ENCODE measurements around the gene PTGIR.
A peak's percentile ranks its signal among the peaks of the same experiment; 100 is the strongest.

DNA sequence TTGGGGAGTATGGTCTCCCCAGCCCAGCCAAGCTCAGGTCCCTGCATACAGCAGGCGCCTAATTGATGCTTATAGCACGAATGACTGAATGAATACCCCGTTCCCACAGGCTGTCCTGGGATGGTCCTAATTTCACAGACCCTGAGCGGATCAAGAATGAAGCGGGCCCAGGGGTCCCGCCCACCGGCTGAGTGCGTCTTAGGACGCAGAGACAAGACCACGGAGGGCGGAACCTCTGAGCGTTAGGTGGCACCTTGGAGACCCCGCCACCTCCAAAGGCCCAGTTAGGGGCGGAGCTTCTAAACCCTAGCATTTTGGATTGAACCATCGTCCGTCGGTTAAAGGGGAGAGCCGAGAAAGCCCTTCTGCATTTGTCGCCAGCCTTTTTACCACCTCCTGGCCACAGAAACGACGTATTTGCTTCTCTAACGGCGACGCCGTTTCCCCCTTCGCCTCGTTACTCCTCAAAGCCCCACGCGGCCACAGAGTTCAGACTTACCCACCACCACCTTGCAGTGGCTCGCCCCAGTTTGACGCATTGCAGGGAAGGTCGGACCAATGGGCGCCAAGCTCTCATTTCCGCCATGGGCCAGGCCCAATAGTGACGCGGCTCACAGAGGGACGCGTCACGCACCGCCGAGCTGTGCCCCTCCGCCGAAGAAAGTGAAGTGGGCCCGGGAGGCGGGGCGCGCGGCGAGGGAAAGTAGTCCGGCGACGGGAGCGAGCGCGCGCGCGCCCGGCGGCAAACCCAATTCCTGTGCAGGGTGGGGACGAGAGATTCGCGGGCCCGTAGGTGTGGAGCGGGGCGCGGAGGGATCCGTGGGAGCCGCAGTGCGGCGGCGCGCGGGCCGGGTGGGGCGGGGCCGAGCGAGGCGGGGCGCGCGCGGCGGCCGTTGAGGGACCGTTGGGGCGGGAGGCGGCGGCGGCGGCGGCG lies 24.2 kb downstream of the PTGIR start:
- TF ChIP-seq POLR2AphosphoS5 (IDR thresholded peaks at IDR 0.05; ENCODE audit: low read depth, low read length) = peak; percentile 80
- peak; percentile 42; the same call in 1 of the 2 replicates for TF ChIP-seq TAF1 (IDR thresholded peaks at IDR 0.05; ENCODE audit: borderline replicate concordance, insufficient read depth, low read length)
